K562 (cell line): Measurements from ENCODE around the gene ODAM. TPM values are rescaled to one million over a fixed set of nuclear protein-coding genes. Genes with fewer than 3 reads are reported as not detected.

ENCODE experiments used
- CREB3L1 ChIP-seq: fragments of 450-650 bp; IDR thresholded peaks from 2 replicates; pipeline ENCODE4 v1.6.1; 2014; ENCODE audit warnings: low read depth, mild to moderate bottlenecking, moderate library complexity, borderline replicate concordance
- EGR1 ChIP-seq: fragments of 450-650 bp; conservative IDR thresholded peaks from 2 replicates; pipeline ENCODE4 v1.6.1; 2017; ENCODE audit warnings: mild to moderate bottlenecking
- HDAC8 ChIP-seq: fragments of 450-650 bp; IDR thresholded peaks from 2 replicates; pipeline ENCODE4 v1.6.1; 2016; ENCODE audit warnings: mild to moderate bottlenecking, missing genetic modification characterization, moderate library complexity, missing compliant biosample characterization
- HOMEZ ChIP-seq: fragments of 250-450 bp; sonication (Bioruptor Pico); IDR thresholded peaks from 2 replicates; pipeline ENCODE4 v1.4.0; 2020; ENCODE audit warnings: mild to moderate bottlenecking, moderate library complexity
- RBBP5 ChIP-seq: fragments of 200-600 bp; sonication (generic); IDR thresholded peaks from 2 replicates; pipeline ENCODE4 v1.6.1; 2012; ENCODE audit warnings: borderline replicate concordance, mild to moderate bottlenecking, low read length, control low read depth, inconsistent platforms; ENCODE audit not compliant: insufficient read depth, poor library complexity, severe bottlenecking
- SNIP1 ChIP-seq: fragments of 450-650 bp; IDR thresholded peaks from 2 replicates; pipeline ENCODE4 v1.7.1; 2017; ENCODE audit warnings: low read depth, mild to moderate bottlenecking
- TFAM ChIP-seq: fragments of 250-450 bp; sonication (Bioruptor Pico); conservative IDR thresholded peaks from 2 replicates; pipeline ENCODE4 v1.5.0; 2021; ENCODE audit warnings: mild to moderate bottlenecking, moderate library complexity
- ZNF740 ChIP-seq, 3 experiments: fragments of 200-800 bp in 1 of 3; sonication (Bioruptor generic) in 1 of 3; sonication (generic) in 1 of 3; formaldehyde crosslinking in 1 of 3; IDR thresholded peaks; 2 replicates each; pipeline versions ENCODE4 v1.6.1 to v1.8.0; 2016 to 2022; ENCODE audit warnings: mild to moderate bottlenecking in 2 of 3, missing compliant biosample characterization in 2 of 3, missing genetic modification characterization in 2 of 3, missing genetic modification reagents in 1 of 3
- polyA plus RNA-seq, 8 experiments: library from polyadenylated mRNA; depleted of rRNA in 4 of 8; stranded (reverse) in 5 of 8; unstranded in 3 of 8; fragments of >200 nt; fragmentation: Nextera tagmentation in 2 of 8; fragmentation: Illumina TruSeq in 1 of 8; extraction: Ambion mirVana in 2 of 8; extraction: Trizol in 1 of 8; gene quantifications; 2 replicates each; pipeline versions ENCODE4 v1.2.1 to v1.2.3, GENCODE V29; 2011 to 2014; ENCODE audit warnings: inconsistent platforms in 1 of 8, missing spikeins in 1 of 8
- total RNA-seq, 7 experiments: library from RNA; depleted of rRNA in 6 of 7; stranded (reverse); fragments of >200 nt in 6 of 7; fragmentation: Illumina TruSeq in 2 of 7; extraction: Trizol in 2 of 7; gene quantifications; 2 replicates each; pipeline versions ENCODE4 v1.2.1 to v1.2.3, GENCODE V29; 2011 to 2021; ENCODE audit warnings: low replicate concordance in 1 of 7

Gene ODAM
- total and polyA plus RNA-seq, 9 of the 15 experiments (the other 6 are each of a cell fraction or from before 2014, with no cell fraction given): not detected

GRCh38 chr4:70183168-70183939 lies 12.2 kb upstream of the ODAM start (continued):
- TF ChIP-seq CREB3L1 (no peak), HDAC8 (tag) (no peak), SNIP1 (no peak), RBBP5 (no peak), ZNF740 (CRISPR knock-in tag; IDR thresholded peaks at IDR 0.05) (no peak), ZNF740 (tag; IDR thresholded peaks at IDR 0.05) (no peak), TFAM (CRISPR knock-in tag) (no peak), HOMEZ (CRISPR knock-in tag) (no peak), EGR1 (no peak)
